ENCODE results near the gene TCL1B.

TCL1B gene

DNA sequence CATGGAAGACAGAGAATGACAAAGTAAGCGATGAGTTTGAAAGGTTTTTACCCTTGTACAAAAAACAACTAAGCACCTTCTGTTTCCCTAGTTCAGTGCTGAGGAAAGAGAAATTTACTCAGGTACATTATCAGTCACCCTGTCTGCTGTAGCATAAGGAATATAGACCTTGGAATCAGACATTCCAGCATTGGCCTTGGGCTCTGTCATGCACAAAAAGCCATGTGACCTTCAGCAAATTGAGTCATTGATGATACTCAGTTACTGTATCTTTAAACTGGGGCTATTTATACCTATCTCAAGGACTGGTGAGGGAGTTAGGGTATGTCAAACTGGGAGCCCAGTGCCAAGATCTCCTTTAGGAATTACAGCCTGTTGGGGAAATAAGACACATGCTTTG is 47.0 kb downstream of the TCL1B start:
- Mint-ChIP-seq H3K4me3 (no peak overlapping the region), H3K27ac (no peak overlapping the region), H3K36me3 (ENCODE audit: low read depth) (no peaks in the 10 kb centered on the region), H3K9me3 (peaks cover 2% of the 10 kb centered on the region), H3K27me3 (peaks cover 35% of the 10 kb centered on the region), H3K4me1 (ENCODE audit: low read depth) (no peaks in the 10 kb centered on the region)
- no peak for DNase-seq

DNA sequence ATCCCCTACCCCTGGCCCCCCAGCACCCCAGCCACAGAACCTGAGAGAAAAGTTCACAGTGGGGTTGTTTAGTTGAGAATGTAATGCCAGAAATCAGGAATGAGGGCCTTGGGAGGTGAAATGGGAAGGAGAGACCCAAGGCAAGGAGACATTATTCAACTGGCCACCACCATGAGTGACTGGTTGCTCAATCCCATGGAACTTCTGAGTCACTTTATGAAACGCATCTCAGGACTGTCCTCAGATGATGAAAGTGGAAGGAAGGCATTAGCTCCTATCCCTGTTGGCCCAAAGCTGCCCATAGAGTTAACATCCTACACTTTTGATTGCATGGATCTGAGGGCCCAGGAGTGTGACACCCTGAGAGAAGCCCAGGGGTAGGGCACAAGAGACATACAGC is 53.1 kb downstream of the TCL1B start:
- H3K27me3 Mint-ChIP-seq: peaks cover 2% of the 10 kb centered on the region
- H3K4me1 Mint-ChIP-seq (ENCODE audit: low read depth): peaks cover 6% of the 10 kb centered on the region
- H3K36me3 Mint-ChIP-seq (ENCODE audit: low read depth): no peaks in the 10 kb centered on the region
- no peak overlapping the region for H3K4me3 Mint-ChIP-seq
- H3K9me3 Mint-ChIP-seq: peaks cover 8% of the 10 kb centered on the region
- DNase-seq: no peak
- H3K27ac Mint-ChIP-seq: peak overlapping the region; percentile 78

DNA sequence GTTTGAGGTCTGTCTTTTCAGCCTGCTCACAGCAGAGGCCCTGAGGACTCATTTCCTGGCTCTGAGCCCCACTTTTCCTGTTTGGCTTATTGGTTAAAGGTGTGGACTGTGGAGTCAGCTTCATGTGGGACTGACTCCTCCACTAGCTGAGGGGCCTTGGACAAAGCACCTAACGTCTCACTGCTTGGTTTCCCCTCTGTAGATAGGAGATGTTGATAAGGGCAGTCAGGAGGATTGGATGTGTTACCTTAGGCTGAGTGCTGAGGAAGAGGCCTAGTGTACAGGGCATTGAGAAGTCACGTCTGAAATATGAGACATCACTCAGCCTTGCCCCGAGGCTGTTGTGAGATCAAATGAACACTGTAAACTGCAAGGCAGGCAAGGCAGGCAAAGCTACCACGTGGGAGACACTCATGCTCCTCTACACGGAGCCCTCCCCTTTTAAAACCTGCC is 54.8 kb downstream of the TCL1B start:
- no peak for DNase-seq
- Mint-ChIP-seq H3K27ac (no peak overlapping the region), H3K9me3 (peaks cover 8% of the 10 kb centered on the region), H3K4me1 (ENCODE audit: low read depth) (peaks cover 6% of the 10 kb centered on the region), H3K36me3 (ENCODE audit: low read depth) (no peaks in the 10 kb centered on the region), H3K27me3 (peaks cover 5% of the 10 kb centered on the region), H3K4me3 (no peak overlapping the region)

DNA sequence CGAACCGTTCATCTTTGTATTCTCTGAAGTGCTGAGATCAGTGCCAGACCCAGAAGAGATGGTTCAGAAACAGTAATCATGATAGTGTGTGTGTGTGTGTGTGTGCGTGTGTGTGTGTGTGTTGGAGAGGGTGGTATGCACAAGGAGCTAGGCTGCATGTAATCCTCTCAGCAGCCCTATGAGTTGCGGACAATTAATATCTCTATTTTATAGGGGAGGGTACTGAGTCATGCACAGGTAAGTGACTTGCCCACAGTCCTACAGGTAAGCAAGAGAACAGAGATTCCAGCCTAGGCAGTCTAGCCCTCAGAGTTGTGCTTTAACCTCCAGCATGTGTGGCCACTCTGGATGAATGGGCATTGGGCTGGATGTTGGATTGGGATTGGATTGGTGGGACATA is 55.6 kb downstream of the TCL1B start:
- Mint-ChIP-seq H3K4me1 (ENCODE audit: low read depth) (peaks cover 6% of the 10 kb centered on the region), H3K36me3 (ENCODE audit: low read depth) (no peaks in the 10 kb centered on the region), H3K27ac (no peak overlapping the region), H3K4me3 (no peak overlapping the region), H3K27me3 (peaks cover 5% of the 10 kb centered on the region), H3K9me3 (peaks cover 8% of the 10 kb centered on the region)
- no peak for DNase-seq

All from activated T-cell treated with anti-CD3 and anti-CD28 coated beads, Interleukin-2, amount 50 U/mL, for 24 hours (primary cell).